GM21526 (cell line): ENCODE measurements around the gene BCAT1.
"Not testable (repeated sequence)": the region's sequence is repeated elsewhere in the genome, so short reads cannot be mapped to it uniquely, and the experiment has no call there.

Experiments used
- ATAC-seq: cut with Tn5 transposase; IDR thresholded peaks from one replicate; pipeline ENCODE4 v1.9.1; 2021; ENCODE audit warnings: moderate library complexity; ENCODE audit not compliant: unreplicated experiment, low FRiP score

Gene BCAT1

DNA sequence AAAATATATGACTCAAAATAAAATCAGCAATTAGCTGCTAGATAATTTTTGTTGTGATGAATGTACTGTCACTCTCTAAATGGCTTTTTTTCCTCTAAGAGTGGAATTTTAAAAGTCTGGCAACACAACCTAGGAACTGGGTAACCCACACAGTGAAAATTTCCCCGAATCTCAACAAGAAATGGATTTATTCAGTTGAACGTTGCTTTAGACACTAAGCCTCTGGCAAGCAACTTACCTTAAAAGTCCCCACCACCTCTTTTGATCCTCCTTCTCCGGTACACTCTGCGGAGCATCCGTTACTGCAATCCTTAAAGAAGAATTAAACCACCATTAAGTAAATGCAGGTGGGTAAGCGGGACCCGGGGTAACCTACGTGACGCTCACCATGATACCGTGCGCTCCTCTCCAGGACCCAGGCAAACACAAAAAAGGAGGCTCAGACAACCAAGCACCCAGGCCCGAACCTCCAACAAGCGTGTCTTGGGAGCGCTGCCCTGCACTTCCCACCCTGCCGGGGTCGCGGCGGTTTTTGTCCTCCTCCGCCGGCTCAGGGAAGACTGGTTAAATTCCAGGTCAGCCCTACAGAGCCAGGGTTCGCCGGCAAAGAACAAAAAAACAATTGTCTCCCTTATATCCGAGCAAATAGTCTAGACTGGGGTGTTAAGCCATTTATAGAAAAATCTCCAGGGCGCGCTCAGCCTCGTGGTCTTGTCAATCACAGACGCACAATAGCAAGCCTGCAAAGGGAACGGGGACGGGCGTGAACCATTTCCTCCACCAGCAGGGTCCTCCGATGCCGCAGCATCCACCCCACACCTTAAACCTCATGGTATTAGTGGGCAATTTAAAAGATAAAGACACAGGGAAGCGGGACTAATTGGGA lies 47.1 kb downstream of the BCAT1 start:
- no peak for ATAC-seq

- no peak for ATAC-seq
Observed at GRCh38 chr12:24900196-24900595, 48.7 kb downstream of the BCAT1 start.

DNA sequence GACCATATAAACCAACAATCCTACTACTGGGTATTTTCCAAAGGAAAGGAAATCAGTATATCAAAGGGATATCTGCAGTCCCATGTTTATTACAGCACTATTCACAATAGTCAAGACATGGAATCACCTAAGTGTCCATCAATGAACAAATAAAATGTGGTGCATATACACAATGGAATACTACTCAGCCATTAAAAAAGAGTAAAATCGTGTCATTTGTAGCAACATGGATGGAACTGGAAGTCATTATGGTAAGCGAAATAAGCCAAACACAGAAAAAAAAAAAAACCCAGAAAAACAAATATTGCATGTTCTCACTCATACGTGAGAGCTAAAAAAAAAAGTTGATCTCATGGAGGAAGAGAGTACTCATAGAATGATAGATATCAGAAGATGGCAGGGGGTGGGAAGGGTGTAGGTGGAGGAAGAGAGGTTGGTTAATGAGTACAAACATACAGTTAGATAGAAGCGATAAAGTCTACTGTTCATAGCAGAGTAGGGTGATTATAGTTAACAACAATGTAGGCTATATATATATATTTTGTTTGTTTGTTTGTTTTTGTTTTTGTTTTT lies 49.3 kb downstream of the BCAT1 start:
- ATAC-seq = no peak

GRCh38 chr12:24898606-24899005 lies 50.3 kb downstream of the BCAT1 start:
- no peak for ATAC-seq

DNA sequence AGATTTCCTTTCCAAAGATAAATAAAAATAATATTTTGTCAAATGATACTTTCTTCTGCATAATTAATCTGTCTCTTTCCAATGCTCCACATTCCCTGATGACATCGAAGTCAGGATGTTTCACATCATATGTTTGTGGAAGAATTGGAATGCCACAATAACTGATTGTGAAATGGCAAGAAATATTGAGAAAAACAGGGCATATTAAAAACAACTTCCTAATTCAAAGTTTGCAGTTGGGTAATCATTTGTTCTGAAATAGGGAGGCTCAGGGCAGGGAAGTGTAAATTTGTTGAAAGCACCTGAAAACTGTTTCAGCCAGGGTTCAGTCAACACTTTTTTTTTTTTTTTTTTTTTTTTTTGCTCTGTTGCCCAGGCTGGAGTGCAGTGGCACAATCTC lies 50.7 kb downstream of the BCAT1 start:
- ATAC-seq = no peak

DNA sequence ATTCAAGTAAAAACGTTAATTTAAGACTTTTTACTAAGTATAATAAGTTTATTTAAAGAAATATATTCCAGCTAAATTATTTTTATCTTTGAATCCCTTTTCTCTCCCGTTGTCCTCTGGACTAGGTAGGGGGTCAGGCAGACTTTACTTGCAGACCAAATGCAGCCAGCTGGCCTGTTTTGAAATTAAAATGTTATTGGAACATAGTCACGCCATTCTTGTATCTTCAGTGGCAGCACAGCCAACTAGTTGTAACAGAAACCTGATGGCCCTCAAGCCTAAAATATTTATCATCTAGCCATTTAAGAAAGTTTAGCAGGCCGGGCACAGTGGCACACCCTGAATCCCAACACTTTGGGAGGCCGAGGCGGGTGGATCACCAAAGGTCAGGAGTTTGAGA lies 52.7 kb downstream of the BCAT1 start:
- ATAC-seq = no peak

DNA sequence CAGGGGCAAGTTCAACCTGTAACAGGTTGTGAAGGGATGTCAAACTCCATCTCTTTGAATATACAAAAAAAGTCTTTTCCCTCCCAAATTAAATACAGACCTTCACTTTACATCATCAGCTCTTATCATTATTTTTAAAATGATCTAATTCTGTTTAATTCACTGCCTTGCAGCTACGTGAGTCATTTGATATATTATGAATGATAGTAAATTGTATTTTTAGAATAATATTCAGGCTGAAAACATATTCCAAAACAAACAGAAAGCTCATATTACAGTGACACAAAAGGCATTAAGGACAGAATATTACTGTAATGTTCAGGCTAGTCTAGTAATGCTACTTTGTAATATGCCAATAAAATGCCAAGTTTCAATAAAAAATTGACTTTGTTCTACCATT lies 53.3 kb downstream of the BCAT1 start:
- no peak for ATAC-seq

DNA sequence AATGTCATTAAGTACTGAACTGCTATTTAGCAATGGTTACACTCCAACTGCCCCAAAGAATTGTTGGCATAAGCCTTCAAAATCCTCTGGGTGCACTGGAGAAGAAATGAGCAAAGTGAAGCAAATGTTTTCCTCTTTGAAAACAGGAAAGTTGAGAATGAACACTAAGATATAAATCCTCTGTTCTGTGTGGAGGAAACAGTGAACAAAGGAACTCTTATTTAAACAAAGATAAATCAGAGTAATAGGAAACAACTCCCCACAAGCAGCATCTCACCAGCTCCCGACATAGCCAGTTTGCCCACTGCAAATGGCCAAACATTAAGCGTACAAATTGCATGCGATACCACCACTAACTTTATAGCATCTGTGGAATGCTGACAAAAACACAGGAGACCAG lies 54.0 kb downstream of the BCAT1 start:
- no peak for ATAC-seq

GRCh38 chr12:24890048-24890803 lies 58.7 kb downstream of the BCAT1 start:
- no peak for ATAC-seq

- no peak for ATAC-seq
Observed at GRCh38 chr12:24889411-24889810, 59.5 kb downstream of the BCAT1 start.

GRCh38 chr12:24888813-24889212 lies 60.1 kb downstream of the BCAT1 start:
- ATAC-seq = no peak

- ATAC-seq = no peak
Observed at GRCh38 chr12:24884911-24885310, 64.0 kb downstream of the BCAT1 start.

- ATAC-seq = no peak
Observed at GRCh38 chr12:24881724-24882371, 67.1 kb downstream of the BCAT1 start.

DNA sequence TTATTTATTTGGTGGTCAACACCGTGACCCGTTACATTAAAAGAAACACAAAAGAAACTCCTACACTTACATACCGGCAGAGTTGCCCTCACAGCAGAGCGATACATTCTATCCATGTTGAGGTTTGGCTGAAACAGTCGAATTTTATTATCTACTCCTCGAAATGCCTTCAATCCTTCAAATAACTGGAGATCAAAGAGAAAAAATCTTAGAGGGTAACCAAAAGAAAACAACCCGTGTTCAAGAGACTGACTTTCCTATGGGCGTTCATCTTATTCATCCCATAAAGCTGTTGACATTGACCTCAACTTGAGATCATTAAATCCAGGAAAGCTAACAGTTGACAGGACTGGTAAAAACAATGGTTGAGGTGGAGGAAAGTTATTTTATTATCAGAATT lies 67.7 kb downstream of the BCAT1 start:
- ATAC-seq = no peak

DNA sequence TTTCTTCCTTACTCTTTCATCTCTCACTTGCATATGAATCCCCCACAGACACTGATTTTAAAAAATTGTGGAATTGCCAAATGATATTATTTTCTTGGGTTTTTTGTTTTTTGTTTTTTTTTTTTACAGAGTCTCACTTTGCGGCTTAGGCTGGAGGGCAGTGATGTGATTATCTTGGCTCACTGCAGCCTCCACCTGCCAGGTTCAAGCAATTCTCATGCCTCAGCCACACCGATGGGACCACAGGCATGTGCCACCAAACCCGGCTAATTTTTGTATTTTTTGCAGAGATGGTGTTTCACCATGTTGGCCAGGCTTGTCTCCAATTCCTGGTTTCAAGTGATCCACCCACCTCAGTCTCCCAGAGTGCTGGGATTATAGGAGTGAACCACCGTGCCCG lies 68.2 kb downstream of the BCAT1 start:
- no peak for ATAC-seq

GRCh38 chr12:24879644-24880043 lies 69.3 kb downstream of the BCAT1 start:
- no peak for ATAC-seq

GRCh38 chr12:24875014-24875413 lies 73.9 kb downstream of the BCAT1 start:
- ATAC-seq = no peak

DNA sequence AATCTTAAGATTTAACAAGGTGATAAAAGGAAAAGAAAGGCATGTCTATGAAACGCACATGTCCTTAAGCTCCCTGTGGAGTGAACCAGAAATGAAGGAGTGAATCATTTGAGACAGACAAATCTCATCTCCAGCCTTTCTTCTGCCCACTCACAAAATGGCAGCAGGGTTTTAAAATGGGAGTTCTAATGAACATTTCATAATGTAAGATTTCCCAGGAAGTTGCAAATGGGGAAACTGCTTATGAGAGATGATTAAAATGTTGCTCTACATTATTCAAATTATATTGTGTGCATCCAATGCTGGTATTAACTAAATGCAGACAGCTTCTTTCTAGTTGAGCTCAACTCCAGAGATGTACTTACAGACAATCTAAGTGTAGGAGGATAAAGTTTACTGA lies 76.7 kb downstream of the BCAT1 start:
- no peak for ATAC-seq

DNA sequence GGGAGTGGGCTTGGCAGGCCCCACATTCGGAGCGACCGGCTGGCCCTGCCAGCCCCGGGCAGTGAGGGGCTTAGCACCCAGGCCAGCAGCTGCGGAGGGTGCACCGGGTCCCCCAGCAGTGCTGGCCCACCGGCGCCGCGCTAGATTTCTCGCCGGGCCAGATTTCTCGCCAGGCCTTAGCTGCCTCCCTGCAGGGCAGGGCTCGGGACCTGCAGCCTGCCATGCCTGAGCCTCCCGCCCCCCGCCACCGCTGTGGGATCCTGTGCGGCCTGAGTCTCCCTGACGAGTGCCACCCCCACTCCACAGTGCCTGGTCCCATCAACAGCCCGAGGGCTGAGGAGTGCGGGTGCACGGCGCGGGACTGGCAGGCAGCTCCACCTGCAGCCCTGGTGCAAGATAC lies 82.8 kb downstream of the BCAT1 start:
- not testable (repeated sequence) for ATAC-seq

- no peak for ATAC-seq
Observed at GRCh38 chr12:24864796-24865125, 84.1 kb downstream of the BCAT1 start.
